Measurements from ENCODE around the gene KCNS3.

KCNS3 gene

DNA sequence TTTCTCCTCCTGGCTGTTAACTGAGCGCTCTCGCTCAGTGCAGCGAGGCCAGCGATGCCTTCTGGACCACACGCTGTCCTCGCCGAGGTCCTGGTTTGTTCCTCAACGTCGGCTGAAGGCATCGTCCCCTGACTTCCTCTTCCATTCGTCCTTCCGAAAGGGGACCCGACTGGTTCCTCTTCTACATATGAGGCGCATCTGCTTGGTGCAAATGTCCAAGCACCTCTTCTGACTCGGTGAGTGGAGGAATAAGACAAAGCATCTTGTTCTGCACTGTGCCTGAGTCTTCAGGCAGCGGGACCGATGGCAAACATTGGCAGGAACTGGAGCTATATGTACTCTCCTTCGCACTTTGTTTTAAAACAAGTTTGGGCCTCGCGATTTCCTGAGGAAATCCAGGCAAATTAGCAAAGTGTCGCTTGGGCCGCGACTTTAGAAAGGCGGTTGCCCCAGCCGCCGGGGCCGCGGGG is 621 bp upstream of the KCNS3 start:
- no peaks in the 10 kb centered on the region for H3K9me3 ChIP-seq (ENCODE audit: control insufficient read depth, low read length)
- 0 to 2% methylated on average over 28 of the region's 28 CpGs for WGBS, 2 experiments (ENCODE audit: insufficient coverage in 2 of 2)
- peaks cover 6% of the 10 kb centered on the region for H3K4me1 ChIP-seq (ENCODE audit: control insufficient read depth, insufficient read depth, low read length, poor library complexity, severe bottlenecking)
- H3K4me3 ChIP-seq (ENCODE audit: extremely low read depth, insufficient read depth, low read length, poor library complexity, severe bottlenecking), result peak overlapping the region; percentile 56
- H3K36me3 ChIP-seq (ENCODE audit: control insufficient read depth, insufficient read depth, low read length), result no peaks in the 10 kb centered on the region
- no peak overlapping the region for H3K27ac ChIP-seq (ENCODE audit: low read depth, low read length, severe bottlenecking)

DNA sequence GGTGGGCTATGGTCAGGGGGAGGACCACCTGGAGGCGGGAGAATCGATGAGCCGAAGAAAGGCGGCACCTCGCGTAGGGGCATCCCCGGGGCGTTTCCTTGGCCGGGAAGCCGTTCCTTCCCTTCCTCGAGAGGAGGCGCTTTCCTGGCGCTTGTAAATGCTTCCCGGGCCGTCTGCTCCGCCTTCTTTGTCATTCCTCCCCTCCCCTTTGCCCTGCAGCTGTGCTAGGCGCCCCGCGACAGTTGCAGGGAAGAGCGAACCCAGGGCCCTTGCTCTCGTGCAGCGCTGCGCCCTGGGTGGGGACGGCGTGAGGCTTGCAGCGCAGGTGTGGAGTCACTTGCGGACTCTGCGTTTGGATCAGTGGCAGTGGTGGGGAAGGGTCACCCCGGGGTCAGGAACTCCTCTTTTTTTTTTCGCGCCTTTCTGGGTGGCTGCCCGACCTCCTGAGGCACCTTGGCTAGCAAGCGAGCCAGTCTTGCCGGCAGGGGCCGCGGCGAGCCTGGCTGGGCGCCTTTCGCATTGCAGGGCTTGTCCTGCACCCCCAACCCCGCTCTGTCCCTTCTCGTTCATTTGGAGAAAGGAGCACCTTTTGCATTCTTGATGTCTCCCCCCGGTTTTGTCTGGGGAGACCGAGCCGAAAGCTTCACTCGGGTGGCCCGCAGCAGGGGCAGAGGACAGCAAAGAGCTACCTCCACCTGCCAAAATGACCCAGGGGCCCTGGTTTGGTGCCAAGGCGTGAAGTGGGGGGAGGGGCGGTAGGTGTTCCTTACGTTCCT is 858 bp downstream of the KCNS3 start:
- 1 to 2% methylated on average over 41 to 42 of the region's 49 CpGs for WGBS, 2 experiments (ENCODE audit: insufficient coverage in 2 of 2)
- Histone ChIP-seq H3K9me3 (ENCODE audit: control insufficient read depth, low read length) (no peaks in the 10 kb centered on the region), H3K4me3 (ENCODE audit: extremely low read depth, insufficient read depth, low read length, poor library complexity, severe bottlenecking) (peak overlapping the region; percentile 56), H3K4me1 (ENCODE audit: control insufficient read depth, insufficient read depth, low read length, poor library complexity, severe bottlenecking) (peaks cover 6% of the 10 kb centered on the region), H3K36me3 (ENCODE audit: control insufficient read depth, insufficient read depth, low read length) (no peaks in the 10 kb centered on the region), H3K27ac (ENCODE audit: low read depth, low read length, severe bottlenecking) (no peak overlapping the region)

DNA sequence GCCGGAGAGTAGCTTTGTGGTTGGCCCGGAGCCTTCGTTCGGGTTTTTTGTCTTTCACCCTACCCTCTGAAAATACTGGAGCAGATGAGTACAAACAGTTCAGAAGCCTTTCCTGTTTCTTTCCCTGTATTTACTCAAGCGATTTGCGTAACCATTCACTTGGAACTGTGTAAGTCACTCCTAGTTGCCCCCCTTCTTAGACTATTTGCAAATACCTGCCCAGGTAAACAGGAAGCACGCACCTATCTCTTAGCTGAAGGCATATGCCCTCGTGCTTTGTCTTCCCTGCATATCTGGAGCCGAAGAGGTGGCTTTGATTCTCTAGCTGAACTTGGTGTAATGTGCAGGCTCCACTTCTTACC is 1.4 kb downstream of the KCNS3 start:
- H3K4me1 ChIP-seq (ENCODE audit: control insufficient read depth, insufficient read depth, low read length, poor library complexity, severe bottlenecking), result peaks cover 6% of the 10 kb centered on the region
- H3K27ac ChIP-seq (ENCODE audit: low read depth, low read length, severe bottlenecking), result no peak overlapping the region
- H3K4me3 ChIP-seq (ENCODE audit: extremely low read depth, insufficient read depth, low read length, poor library complexity, severe bottlenecking), result peak overlapping the region; percentile 56
- no peaks in the 10 kb centered on the region for H3K36me3 ChIP-seq (ENCODE audit: control insufficient read depth, insufficient read depth, low read length)
- no peaks in the 10 kb centered on the region for H3K9me3 ChIP-seq (ENCODE audit: control insufficient read depth, low read length)
- 32 to 35% methylated on average over 4 to 8 of the region's 9 CpGs for whole genome bisulfite sequencing, 2 experiments (ENCODE audit: insufficient coverage in 2 of 2)

DNA sequence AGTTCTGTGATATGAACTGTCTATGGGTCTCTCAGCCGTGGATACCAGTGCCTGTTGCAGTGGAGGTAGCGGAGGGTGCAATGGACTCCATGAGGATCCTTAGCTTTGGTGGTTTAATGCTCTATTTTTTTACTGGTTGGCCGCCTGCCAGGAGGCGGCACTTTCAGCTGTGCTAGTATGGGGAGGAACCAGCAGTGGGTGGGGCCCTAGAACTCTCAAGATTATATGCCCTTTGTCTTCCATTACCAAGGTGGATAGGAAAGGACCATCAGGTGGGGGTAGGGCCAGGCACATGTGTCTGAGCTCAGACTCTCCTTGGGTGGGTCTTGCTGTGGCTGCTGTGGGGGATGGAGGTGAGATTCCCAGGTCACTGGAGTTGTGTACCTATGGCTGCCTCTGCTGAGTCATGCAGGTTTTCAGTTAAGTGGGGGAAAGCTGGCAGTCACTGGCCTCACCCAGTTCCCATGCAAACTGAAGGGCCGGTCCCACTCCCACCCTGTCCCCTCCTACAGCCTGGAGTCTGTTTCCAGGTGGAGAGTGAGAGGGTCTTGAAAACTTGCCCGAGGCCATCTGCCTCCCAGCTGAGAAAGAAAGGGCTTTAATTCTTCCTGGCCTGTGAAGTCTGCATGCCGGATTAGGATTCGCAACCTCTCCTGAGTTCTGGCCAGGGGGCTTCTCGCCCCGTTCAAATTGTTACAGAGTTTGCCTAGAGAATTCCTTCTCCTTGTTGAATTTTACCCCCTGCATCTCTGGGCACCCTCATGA is 14.5 kb downstream of the KCNS3 start:
- no peak overlapping the region for H3K4me3 ChIP-seq (ENCODE audit: extremely low read depth, insufficient read depth, low read length, poor library complexity, severe bottlenecking)
- 63 to 88% methylated on average over 6 to 7 of the region's 10 CpGs for WGBS, 2 experiments (ENCODE audit: insufficient coverage in 2 of 2)

DNA sequence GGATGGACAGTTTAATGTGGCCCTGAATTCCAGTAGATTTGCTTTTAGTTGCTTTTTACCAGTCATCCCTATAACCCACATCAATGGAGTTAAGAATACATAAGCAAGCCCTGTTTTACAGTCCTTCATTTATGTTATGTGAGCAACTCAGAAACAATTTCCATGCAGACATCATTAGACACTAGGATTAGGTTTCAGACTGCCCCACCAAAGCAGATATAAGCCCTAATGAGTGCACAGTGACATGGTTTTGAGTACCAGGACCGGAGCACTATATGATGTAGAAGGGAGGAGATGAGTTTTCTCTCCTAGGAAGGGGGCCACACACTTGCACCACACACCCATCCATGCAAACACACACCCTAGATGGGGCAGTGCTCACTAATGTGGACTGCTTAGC is 15.5 kb downstream of the KCNS3 start:
- no peaks in the 10 kb centered on the region for H3K9me3 ChIP-seq (ENCODE audit: control insufficient read depth, low read length)
- H3K4me1 ChIP-seq (ENCODE audit: control insufficient read depth, insufficient read depth, low read length, poor library complexity, severe bottlenecking), result no peaks in the 10 kb centered on the region
- no peak overlapping the region for H3K27ac ChIP-seq (ENCODE audit: low read depth, low read length, severe bottlenecking)
- H3K4me3 ChIP-seq (ENCODE audit: extremely low read depth, insufficient read depth, low read length, poor library complexity, severe bottlenecking), result no peak overlapping the region
- no CpG with 5 or more reads among the region's 1 CpG for WGBS, 2 experiments (ENCODE audit: insufficient coverage in 2 of 2)
- H3K36me3 ChIP-seq (ENCODE audit: control insufficient read depth, insufficient read depth, low read length), result no peaks in the 10 kb centered on the region

More for the DNA sequence above, 14.5 kb downstream of the KCNS3 start:
- Histone ChIP-seq H3K9me3 (ENCODE audit: control insufficient read depth, low read length) (no peaks in the 10 kb centered on the region), H3K36me3 (ENCODE audit: control insufficient read depth, insufficient read depth, low read length) (no peaks in the 10 kb centered on the region), H3K27ac (ENCODE audit: low read depth, low read length, severe bottlenecking) (no peak overlapping the region), H3K4me1 (ENCODE audit: control insufficient read depth, insufficient read depth, low read length, poor library complexity, severe bottlenecking) (no peaks in the 10 kb centered on the region)

DNA sequence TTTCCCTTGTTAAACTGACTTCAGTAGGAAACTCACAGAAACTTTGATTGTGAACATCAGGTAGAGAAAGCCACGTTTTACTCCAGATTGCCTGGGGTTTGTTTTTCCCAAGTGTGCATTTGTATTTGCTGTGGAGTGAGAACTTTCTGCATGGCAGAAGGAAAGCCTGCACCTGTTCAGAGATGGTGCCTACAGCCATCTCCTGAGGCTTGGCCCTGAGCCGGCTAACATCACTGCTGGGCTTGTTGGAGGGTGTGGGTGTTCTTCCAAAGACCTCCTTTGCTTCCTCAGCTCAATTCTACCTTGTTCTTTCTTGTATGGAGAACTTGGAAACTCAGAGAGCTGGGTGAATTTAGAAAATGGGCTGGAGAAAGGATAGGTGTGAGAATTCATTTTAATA is 16.1 kb downstream of the KCNS3 start:
- Histone ChIP-seq H3K27ac (ENCODE audit: low read depth, low read length, severe bottlenecking) (no peak overlapping the region), H3K4me1 (ENCODE audit: control insufficient read depth, insufficient read depth, low read length, poor library complexity, severe bottlenecking) (no peaks in the 10 kb centered on the region), H3K36me3 (ENCODE audit: control insufficient read depth, insufficient read depth, low read length) (no peaks in the 10 kb centered on the region), H3K9me3 (ENCODE audit: control insufficient read depth, low read length) (no peaks in the 10 kb centered on the region), H3K4me3 (ENCODE audit: extremely low read depth, insufficient read depth, low read length, poor library complexity, severe bottlenecking) (no peak overlapping the region)
- 46 to 88% methylated on average over 1 of the region's 2 CpGs for WGBS, 2 experiments (ENCODE audit: insufficient coverage in 2 of 2)

DNA sequence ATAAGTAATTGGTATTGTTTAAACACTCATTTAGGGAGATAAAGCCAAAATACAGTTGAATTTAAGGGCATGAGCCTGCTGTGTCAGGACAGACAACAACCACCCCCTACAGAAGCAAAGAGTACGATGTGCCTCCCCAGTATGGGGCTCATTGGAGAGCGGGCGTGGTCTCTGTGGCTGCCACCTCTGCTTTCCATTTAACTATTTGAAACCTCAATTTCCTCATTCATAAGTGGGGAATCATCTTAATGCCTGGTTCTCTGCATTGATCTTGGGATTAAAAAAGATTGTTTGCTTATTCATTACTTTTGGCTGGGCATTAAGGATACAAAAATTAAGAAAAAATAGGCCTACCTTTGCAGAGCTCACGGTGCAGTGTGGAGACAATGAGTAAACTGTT is 21.4 kb downstream of the KCNS3 start:
- Histone ChIP-seq H3K27ac (ENCODE audit: low read depth, low read length, severe bottlenecking) (no peak overlapping the region), H3K4me1 (ENCODE audit: control insufficient read depth, insufficient read depth, low read length, poor library complexity, severe bottlenecking) (no peaks in the 10 kb centered on the region), H3K4me3 (ENCODE audit: extremely low read depth, insufficient read depth, low read length, poor library complexity, severe bottlenecking) (no peak overlapping the region), H3K9me3 (ENCODE audit: control insufficient read depth, low read length) (no peaks in the 10 kb centered on the region), H3K36me3 (ENCODE audit: control insufficient read depth, insufficient read depth, low read length) (no peaks in the 10 kb centered on the region)
- WGBS, 2 experiments (ENCODE audit: insufficient coverage in 2 of 2), result 80 to 90% methylated on average over 2 of the region's 4 CpGs

DNA sequence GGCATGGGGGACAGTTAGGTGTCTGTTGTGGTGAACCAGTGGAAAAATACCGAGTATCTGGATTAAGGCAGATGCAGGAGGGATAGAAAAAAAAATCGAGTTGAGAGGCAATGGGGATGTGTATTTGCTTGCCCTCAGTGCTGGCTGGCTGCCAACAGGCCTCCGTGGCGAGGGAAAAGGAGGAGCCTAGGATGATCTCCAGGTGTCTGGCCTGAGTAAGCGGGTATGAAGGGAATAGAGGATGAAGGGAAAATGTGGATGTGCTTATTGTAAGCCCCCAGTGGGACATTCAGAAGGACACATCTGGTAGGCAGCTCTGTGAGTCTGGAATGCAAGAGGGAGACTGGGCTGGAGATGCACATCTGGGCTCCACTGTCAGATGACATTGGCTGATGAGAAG is 22.8 kb downstream of the KCNS3 start:
- WGBS, 2 experiments (ENCODE audit: insufficient coverage in 2 of 2), result 76 to 79% methylated on average over 4 to 5 of the region's 5 CpGs
- Histone ChIP-seq H3K27ac (ENCODE audit: low read depth, low read length, severe bottlenecking) (no peak overlapping the region), H3K4me1 (ENCODE audit: control insufficient read depth, insufficient read depth, low read length, poor library complexity, severe bottlenecking) (no peaks in the 10 kb centered on the region), H3K36me3 (ENCODE audit: control insufficient read depth, insufficient read depth, low read length) (no peaks in the 10 kb centered on the region), H3K9me3 (ENCODE audit: control insufficient read depth, low read length) (no peaks in the 10 kb centered on the region), H3K4me3 (ENCODE audit: extremely low read depth, insufficient read depth, low read length, poor library complexity, severe bottlenecking) (no peak overlapping the region)

DNA sequence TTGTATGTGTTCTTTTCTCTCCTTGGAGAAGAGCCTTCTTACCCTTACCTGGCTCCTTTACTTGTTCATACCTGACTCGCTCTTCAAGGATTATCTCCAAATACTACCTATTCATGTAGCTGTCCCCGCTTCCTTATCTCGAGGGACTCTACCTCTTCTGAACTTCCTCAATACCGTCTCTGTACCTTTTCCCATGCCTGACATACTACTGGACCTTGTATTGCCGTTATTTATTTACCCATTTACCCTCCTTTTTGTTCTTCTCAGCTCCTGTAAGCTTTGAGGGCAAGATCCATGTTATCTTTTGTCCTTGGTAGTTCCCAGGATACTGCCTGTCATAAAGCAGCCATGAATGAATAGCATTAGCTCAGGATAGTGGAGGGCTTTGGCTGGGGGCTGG is 32.5 kb downstream of the KCNS3 start:
- Histone ChIP-seq H3K4me3 (ENCODE audit: extremely low read depth, insufficient read depth, low read length, poor library complexity, severe bottlenecking) (no peak overlapping the region), H3K27ac (ENCODE audit: low read depth, low read length, severe bottlenecking) (no peak overlapping the region), H3K36me3 (ENCODE audit: control insufficient read depth, insufficient read depth, low read length) (no peaks in the 10 kb centered on the region), H3K9me3 (ENCODE audit: control insufficient read depth, low read length) (no peaks in the 10 kb centered on the region), H3K4me1 (ENCODE audit: control insufficient read depth, insufficient read depth, low read length, poor library complexity, severe bottlenecking) (no peaks in the 10 kb centered on the region)
- WGBS, 2 experiments (ENCODE audit: insufficient coverage in 2 of 2), result 82 to 90% methylated on average over 5 of the region's 5 CpGs

DNA sequence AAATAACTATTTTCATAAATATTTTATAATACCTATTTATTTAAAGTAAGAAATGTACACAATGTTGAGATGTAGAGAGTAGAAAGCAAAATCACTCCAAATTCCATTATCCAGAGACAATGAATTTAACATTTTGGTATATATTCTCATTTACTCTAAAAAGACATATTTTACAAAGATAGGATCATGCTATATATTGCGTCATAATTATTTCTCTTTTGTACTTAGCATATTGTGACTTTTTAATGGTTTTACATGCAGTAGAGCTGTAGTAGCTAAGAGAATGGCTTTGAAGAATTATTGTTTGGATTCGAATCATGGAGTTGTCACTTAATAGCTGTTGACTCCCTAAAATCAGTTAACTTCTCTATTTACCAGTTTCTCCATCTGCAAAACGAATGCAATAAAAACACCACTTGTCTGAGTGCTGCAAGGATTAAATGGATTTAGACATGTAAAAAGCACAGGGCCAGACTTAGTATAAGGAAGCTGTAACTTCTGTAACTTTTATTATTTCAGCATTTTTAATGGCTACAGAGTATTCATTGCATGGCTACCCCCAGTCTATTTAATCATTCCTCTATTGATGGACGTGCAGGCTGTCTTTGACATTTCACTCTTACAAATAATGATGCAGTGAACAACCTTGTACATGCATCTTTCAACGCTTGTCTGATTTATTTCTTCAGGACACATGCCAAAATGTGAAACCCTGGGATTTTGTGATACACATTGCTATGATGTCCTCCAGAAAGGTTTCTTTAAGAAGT is 33.2 kb downstream of the KCNS3 start:
- no peaks in the 10 kb centered on the region for H3K4me1 ChIP-seq (ENCODE audit: control insufficient read depth, insufficient read depth, low read length, poor library complexity, severe bottlenecking)
- H3K27ac ChIP-seq (ENCODE audit: low read depth, low read length, severe bottlenecking), result no peak overlapping the region
- no peaks in the 10 kb centered on the region for H3K36me3 ChIP-seq (ENCODE audit: control insufficient read depth, insufficient read depth, low read length)
- no peak overlapping the region for H3K4me3 ChIP-seq (ENCODE audit: extremely low read depth, insufficient read depth, low read length, poor library complexity, severe bottlenecking)
- 93 to 100% methylated on average over 2 of the region's 5 CpGs for WGBS, 2 experiments (ENCODE audit: insufficient coverage in 2 of 2)
- H3K9me3 ChIP-seq (ENCODE audit: control insufficient read depth, low read length), result no peaks in the 10 kb centered on the region

Measured in mesodermal cell (in vitro differentiated cells).